HEK293 (cell line): Measurements from ENCODE around the gene CACHD1.
"Not testable (repeated sequence)": the region's sequence is repeated elsewhere in the genome, so short reads cannot be mapped to it uniquely, and the experiment has no call there.

Experiments used
- CTCF ChIA-PET: fragments of 350-600 bp; formaldehyde crosslinking; extraction: SDS; loops from one replicate; lab custom pipeline; 2021; ENCODE audit warnings: antibody characterized with exemption; lab: Yijun Ruan, JAX
- POLR2A ChIA-PET: fragments of 300-600 bp; formaldehyde crosslinking; extraction: SDS; loops from one replicate; lab custom pipeline; 2020; ENCODE audit warnings: antibody characterized with exemption, inconsistent platforms; lab: Yijun Ruan, JAX
- H3K27ac ChIP-seq: fragments of 200-500 bp; sonication (Bioruptor generic); 2 replicates; pipeline ENCODE4 v1.5.1; 2014; ENCODE audit warnings: low read depth, low read length, control low read depth, inconsistent platforms; ENCODE audit errors: extremely low read depth
- H3K36me3 ChIP-seq, 2 experiments: fragments of 200-500 bp in 1 of 2; sonication (Bioruptor generic) in 1 of 2; 1 replicate in 1 of 2; 2 replicates in 1 of 2; pipeline ENCODE4 v1.5.1; 2014 to 2017; ENCODE audit warnings: inconsistent platforms in 2 of 2, low read length in 2 of 2; ENCODE audit not compliant: control insufficient read depth in 2 of 2, insufficient read depth in 1 of 2
- H3K4me1 ChIP-seq: fragments of 200-500 bp; sonication (Bioruptor generic); 2 replicates; pipeline ENCODE4 v1.5.1; 2014; ENCODE audit warnings: mild to moderate bottlenecking, low read length, inconsistent platforms; ENCODE audit not compliant: control insufficient read depth, insufficient read depth
- H3K4me3 ChIP-seq: 2 replicates; pipeline ENCODE4 v1.5.1; 2011; ENCODE audit warnings: low read depth, mild to moderate bottlenecking, control low read depth, low read length, moderate library complexity
- H3K9me3 ChIP-seq: fragments of 200-500 bp; sonication (Bioruptor generic); 2 replicates; pipeline ENCODE4 v1.5.1; 2014; ENCODE audit warnings: low read depth, low read length, inconsistent platforms; ENCODE audit not compliant: control insufficient read depth, insufficient read depth
- BCL11A ChIP-seq: fragments of 450-650 bp; formaldehyde crosslinking; IDR thresholded peaks from 2 replicates; pipeline ENCODE4 v1.5.1; 2016; ENCODE audit warnings: low read depth, missing biosample characterization, missing genetic modification characterization
- OSR2 ChIP-seq: fragments of 450-650 bp; formaldehyde crosslinking; IDR thresholded peaks from 2 replicates; pipeline ENCODE4 v1.5.1; 2016; ENCODE audit warnings: missing biosample characterization, missing genetic modification characterization
- PRDM4 ChIP-seq: fragments of 450-650 bp; formaldehyde crosslinking; IDR thresholded peaks from 2 replicates; pipeline ENCODE4 v1.5.1; 2017; ENCODE audit warnings: missing biosample characterization, missing genetic modification characterization
- SCRT2 ChIP-seq: fragments of 450-650 bp; formaldehyde crosslinking; IDR thresholded peaks from 2 replicates; pipeline ENCODE4 v1.5.1; 2016; ENCODE audit warnings: missing biosample characterization, missing genetic modification characterization
- SETDB1 ChIP-seq: IDR thresholded peaks from one replicate; pipeline ENCODE4 v1.6.1; 2017; ENCODE audit warnings: mild to moderate bottlenecking, low read length, moderate library complexity, mixed read lengths; ENCODE audit not compliant: insufficient read length
- ZBTB49 ChIP-seq: fragments of 450-650 bp; formaldehyde crosslinking; IDR thresholded peaks from 2 replicates; pipeline ENCODE4 v1.5.1; 2016; ENCODE audit warnings: missing biosample characterization, missing genetic modification characterization, low read depth
- ZNF274 ChIP-seq, 2 experiments: fragments of 200-500 bp in 1 of 2; fragments of 450-650 bp in 1 of 2; sonication (Bioruptor generic) in 1 of 2; formaldehyde crosslinking in 1 of 2; IDR thresholded peaks; 2 replicates each; pipeline versions ENCODE4 v1.5.1 to v1.6.1; 2014 to 2016; ENCODE audit warnings: borderline replicate concordance in 1 of 2, inconsistent platforms in 1 of 2, low read length in 1 of 2, missing biosample characterization in 1 of 2, missing genetic modification characterization in 1 of 2
- ZNF335 ChIP-seq: fragments of 450-650 bp; formaldehyde crosslinking; conservative IDR thresholded peaks from 2 replicates; pipeline ENCODE4 v1.5.1; 2016; ENCODE audit warnings: missing biosample characterization, missing genetic modification characterization
- ZNF623 ChIP-seq: fragments of 450-650 bp; formaldehyde crosslinking; IDR thresholded peaks from 2 replicates; pipeline ENCODE4 v1.5.1; 2016; ENCODE audit warnings: missing biosample characterization, missing genetic modification characterization
- ZNF785 ChIP-seq: fragments of 450-650 bp; formaldehyde crosslinking; IDR thresholded peaks from 2 replicates; pipeline ENCODE4 v1.5.1; 2016; ENCODE audit warnings: missing biosample characterization, missing genetic modification characterization
- ZNF791 ChIP-seq: fragments of 450-650 bp; formaldehyde crosslinking; IDR thresholded peaks from 2 replicates; pipeline ENCODE4 v1.5.1; 2016; ENCODE audit warnings: missing biosample characterization, missing genetic modification characterization
- ZNF843 ChIP-seq: fragments of 450-650 bp; formaldehyde crosslinking; IDR thresholded peaks from 2 replicates; pipeline ENCODE4 v1.5.1; 2016; ENCODE audit warnings: missing biosample characterization, missing genetic modification characterization
- ZSCAN23 ChIP-seq: fragments of 450-650 bp; formaldehyde crosslinking; IDR thresholded peaks from 2 replicates; pipeline ENCODE4 v1.5.1; 2016; ENCODE audit warnings: missing biosample characterization, missing genetic modification characterization
- ZSCAN4 ChIP-seq: fragments of 450-650 bp; formaldehyde crosslinking; IDR thresholded peaks from 2 replicates; pipeline ENCODE4 v1.5.1; 2017; ENCODE audit warnings: missing biosample characterization, missing genetic modification characterization
- TF ChIP-seq, protein P1 (sequence below): fragments of 450-650 bp; formaldehyde crosslinking; IDR thresholded peaks from 2 replicates; pipeline ENCODE4 v1.5.1; 2016; ENCODE audit warnings: missing biosample characterization, missing genetic modification characterization
- TF ChIP-seq, protein P2 (sequence below): fragments of 450-650 bp; formaldehyde crosslinking; IDR thresholded peaks from 2 replicates; pipeline ENCODE4 v1.5.1; 2016; ENCODE audit warnings: missing biosample characterization, missing genetic modification characterization
- TF ChIP-seq, protein P3 (sequence below): fragments of 450-650 bp; formaldehyde crosslinking; IDR thresholded peaks from 2 replicates; pipeline ENCODE4 v1.5.1; 2017; ENCODE audit warnings: missing biosample characterization, missing genetic modification characterization
- TF ChIP-seq, protein P4 (sequence below): fragments of 450-650 bp; formaldehyde crosslinking; IDR thresholded peaks from 2 replicates; pipeline ENCODE4 v1.5.1; 2016; ENCODE audit warnings: missing biosample characterization, missing genetic modification characterization

Gene CACHD1

GRCh38 chr1:64511044-64511443 is 41.1 kb downstream of the CACHD1 start (continued):
- TF ChIP-seq PRDM4 (tag by site-specific recombination) (no peak), ZNF623 (tag by site-specific recombination) (no peak), ZNF785 (tag by site-specific recombination) (no peak), ZSCAN23 (no peak), ZBTB49 (tag by site-specific recombination) (no peak)
- TF ChIP-seq, all 188 proteins: peak for 0

GRCh38 chr1:64512206-64512605 is 42.3 kb downstream of the CACHD1 start:
- H3K4me1 ChIP-seq: peaks cover 30% of the 10 kb centered on the region
- H3K9me3 ChIP-seq, H3K4me3 ChIP-seq, H3K36me3 ChIP-seq, H3K27ac ChIP-seq, POLR2A ChIA-PET, CTCF ChIA-PET: not testable (repeated sequence)
- TF ChIP-seq, protein P1, sequence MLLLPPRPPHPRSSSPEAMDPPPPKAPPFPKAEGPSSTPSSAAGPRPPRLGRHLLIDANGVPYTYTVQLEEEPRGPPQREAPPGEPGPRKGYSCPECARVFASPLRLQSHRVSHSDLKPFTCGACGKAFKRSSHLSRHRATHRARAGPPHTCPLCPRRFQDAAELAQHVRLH (tag by site-specific recombination): 0 out of 2 replicates have a peak, but pooled peaks have one; percentile 25
- peak; percentile 14 for TF ChIP-seq SETDB1

DNA sequence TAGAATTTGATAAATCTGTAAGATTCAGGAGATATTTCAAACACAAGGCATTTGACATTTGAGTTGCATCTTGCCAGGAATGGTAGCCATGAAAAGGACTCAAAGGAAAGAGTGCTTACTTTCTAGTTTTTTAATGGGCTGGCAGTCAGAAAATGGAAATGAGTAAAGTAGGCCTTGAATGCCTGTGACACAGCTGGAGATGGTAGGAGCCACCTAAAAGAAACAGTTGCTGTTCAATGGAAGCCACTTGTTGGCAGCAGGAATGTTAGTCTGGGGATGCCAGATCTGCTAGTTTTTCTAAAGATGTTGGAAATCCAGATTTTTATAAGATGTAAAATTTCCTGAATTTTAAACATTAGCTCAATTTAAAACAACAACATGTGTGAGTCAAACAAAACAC is 43.6 kb downstream of the CACHD1 start:
- H3K4me3 ChIP-seq: no peak overlapping the region
- POLR2A ChIA-PET: no interaction called here
- H3K36me3 ChIP-seq: no peaks in the 10 kb centered on the region
- peaks cover 33% of the 10 kb centered on the region for H3K4me1 ChIP-seq
- no peaks in the 10 kb centered on the region for H3K9me3 ChIP-seq
- H3K27ac ChIP-seq: peak overlapping the region; percentile 80
- CTCF ChIA-PET: interaction anchor here (1.1 to 1.6 kb wide), 2 partner anchors 21 to 161 kb away, joined by 3 to 5 read pairs; no protein-coding TSS in a partner anchor
- TF ChIP-seq ZSCAN4 (tag by site-specific recombination) (no peak), ZNF274 (IDR thresholded peaks at IDR 0.05; ENCODE audit: low read length) (no peak), ZNF274 (tag by site-specific recombination; IDR thresholded peaks at IDR 0.05; ENCODE audit: borderline replicate concordance) (no peak), OSR2 (tag by site-specific recombination) (peak; percentile 85), ZNF335 (tag by site-specific recombination) (peak; percentile 31), ZNF791 (tag by site-specific recombination) (no peak), BCL11A (no peak), ZNF843 (no peak), SCRT2 (tag by site-specific recombination) (peak; percentile 84)
- TF ChIP-seq, protein P2, sequence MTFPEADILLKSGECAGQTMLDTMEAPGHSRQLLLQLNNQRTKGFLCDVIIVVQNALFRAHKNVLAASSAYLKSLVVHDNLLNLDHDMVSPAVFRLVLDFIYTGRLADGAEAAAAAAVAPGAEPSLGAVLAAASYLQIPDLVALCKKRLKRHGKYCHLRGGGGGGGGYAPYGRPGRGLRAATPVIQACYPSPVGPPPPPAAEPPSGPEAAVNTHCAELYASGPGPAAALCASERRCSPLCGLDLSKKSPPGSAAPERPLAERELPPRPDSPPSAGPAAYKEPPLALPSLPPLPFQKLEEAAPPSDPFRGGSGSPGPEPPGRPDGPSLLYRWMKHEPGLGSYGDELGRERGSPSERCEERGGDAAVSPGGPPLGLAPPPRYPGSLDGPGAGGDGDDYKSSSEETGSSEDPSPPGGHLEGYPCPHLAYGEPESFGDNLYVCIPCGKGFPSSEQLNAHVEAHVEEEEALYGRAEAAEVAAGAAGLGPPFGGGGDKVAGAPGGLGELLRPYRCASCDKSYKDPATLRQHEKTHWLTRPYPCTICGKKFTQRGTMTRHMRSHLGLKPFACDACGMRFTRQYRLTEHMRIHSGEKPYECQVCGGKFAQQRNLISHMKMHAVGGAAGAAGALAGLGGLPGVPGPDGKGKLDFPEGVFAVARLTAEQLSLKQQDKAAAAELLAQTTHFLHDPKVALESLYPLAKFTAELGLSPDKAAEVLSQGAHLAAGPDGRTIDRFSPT (tag by site-specific recombination): no peak
- TF ChIP-seq, protein P3, sequence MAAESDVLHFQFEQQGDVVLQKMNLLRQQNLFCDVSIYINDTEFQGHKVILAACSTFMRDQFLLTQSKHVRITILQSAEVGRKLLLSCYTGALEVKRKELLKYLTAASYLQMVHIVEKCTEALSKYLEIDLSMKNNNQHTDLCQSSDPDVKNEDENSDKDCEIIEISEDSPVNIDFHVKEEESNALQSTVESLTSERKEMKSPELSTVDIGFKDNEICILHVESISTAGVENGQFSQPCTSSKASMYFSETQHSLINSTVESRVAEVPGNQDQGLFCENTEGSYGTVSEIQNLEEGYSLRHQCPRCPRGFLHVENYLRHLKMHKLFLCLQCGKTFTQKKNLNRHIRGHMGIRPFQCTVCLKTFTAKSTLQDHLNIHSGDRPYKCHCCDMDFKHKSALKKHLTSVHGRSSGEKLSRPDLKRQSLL: no peak
- TF ChIP-seq, protein P4, sequence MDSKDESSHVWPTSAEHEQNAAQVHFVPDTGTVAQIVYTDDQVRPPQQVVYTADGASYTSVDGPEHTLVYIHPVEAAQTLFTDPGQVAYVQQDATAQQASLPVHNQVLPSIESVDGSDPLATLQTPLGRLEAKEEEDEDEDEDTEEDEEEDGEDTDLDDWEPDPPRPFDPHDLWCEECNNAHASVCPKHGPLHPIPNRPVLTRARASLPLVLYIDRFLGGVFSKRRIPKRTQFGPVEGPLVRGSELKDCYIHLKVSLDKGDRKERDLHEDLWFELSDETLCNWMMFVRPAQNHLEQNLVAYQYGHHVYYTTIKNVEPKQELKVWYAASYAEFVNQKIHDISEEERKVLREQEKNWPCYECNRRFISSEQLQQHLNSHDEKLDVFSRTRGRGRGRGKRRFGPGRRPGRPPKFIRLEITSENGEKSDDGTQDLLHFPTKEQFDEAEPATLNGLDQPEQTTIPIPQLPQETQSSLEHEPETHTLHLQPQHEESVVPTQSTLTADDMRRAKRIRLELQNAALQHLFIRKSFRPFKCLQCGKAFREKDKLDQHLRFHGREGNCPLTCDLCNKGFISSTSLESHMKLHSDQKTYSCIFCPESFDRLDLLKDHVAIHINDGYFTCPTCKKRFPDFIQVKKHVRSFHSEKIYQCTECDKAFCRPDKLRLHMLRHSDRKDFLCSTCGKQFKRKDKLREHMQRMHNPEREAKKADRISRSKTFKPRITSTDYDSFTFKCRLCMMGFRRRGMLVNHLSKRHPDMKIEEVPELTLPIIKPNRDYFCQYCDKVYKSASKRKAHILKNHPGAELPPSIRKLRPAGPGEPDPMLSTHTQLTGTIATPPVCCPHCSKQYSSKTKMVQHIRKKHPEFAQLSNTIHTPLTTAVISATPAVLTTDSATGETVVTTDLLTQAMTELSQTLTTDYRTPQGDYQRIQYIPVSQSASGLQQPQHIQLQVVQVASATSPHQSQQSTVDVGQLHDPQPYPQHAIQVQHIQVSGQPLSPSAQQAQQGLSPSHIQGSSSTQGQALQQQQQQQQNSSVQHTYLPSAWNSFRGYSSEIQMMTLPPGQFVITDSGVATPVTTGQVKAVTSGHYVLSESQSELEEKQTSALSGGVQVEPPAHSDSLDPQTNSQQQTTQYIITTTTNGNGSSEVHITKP: peak; percentile 36
